BLaER1 treated with 17β-estradiol and CSF1 and Interleukin-3, amounts not matched to agents 10 nM and 100 nM (cell line): ENCODE data around the gene CLCN5.

ENCODE experiments used
- H3K27ac ChIP-seq, 11 experiments: shearing (Covaris generic); formaldehyde crosslinking; 2 replicates each; pipeline ENCODE4 v1.8.1; 2022
- H3K27me3 ChIP-seq, 11 experiments: shearing (Covaris generic); formaldehyde crosslinking; 2 replicates each; pipeline ENCODE4 v1.8.1; 2022
- H3K36me3 ChIP-seq, 11 experiments: shearing (Covaris generic); formaldehyde crosslinking; 2 replicates each; pipeline ENCODE4 v1.8.1; 2022
- H3K4me1 ChIP-seq, 10 experiments: shearing (Covaris generic); formaldehyde crosslinking; 2 replicates each; pipeline ENCODE4 v1.8.1; 2022
- H3K4me2 ChIP-seq, 11 experiments: shearing (Covaris generic); formaldehyde crosslinking; 2 replicates each; pipeline ENCODE4 v1.8.1; 2022
- H3K4me3 ChIP-seq, 10 experiments: shearing (Covaris generic); formaldehyde crosslinking; 2 replicates each; pipeline ENCODE4 v1.8.1; 2022
- H3K9ac ChIP-seq, 11 experiments: shearing (Covaris generic); formaldehyde crosslinking; 2 replicates each; pipeline ENCODE4 v1.8.1; 2022
- H3K9me3 ChIP-seq, 11 experiments: shearing (Covaris generic); formaldehyde crosslinking; replicated peaks in 1 of 11; 2 replicates each; pipeline ENCODE4 v1.8.1; 2022
- H4K20me1 ChIP-seq, 11 experiments: shearing (Covaris generic); formaldehyde crosslinking; 2 replicates each; pipeline ENCODE4 v1.8.1; 2022
- Cebpa-rat ChIP-seq, 11 experiments: shearing (Covaris generic); IDR thresholded peaks; 2 replicates each; pipeline ENCODE4 v1.8.1; 2022

Gene CLCN5

GRCh38 chrX:49915361-49916222 is 6.8 kb upstream of the CLCN5 start:
- Histone ChIP-seq H3K9me3 (no peaks in the 10 kb centered on the region), H3K27me3 (peaks cover 58 to 95% (median 86%) of the 10 kb centered on the region in 11 experiments), H3K9ac (no peak overlapping the region), H3K4me3 (no peak overlapping the region), H4K20me1 (peaks cover 0 to 4% (median 0%) of the 10 kb centered on the region in 11 experiments; a peak in 2 of 22 replicates), H3K36me3 (no peaks in the 10 kb centered on the region), H3K4me2 (no peak overlapping the region), H3K27ac (no peak overlapping the region), H3K4me1 (peaks cover 0 to 3% (median under 1%) of the 10 kb centered on the region in 10 experiments; a peak in 6 of 20 replicates)
- TF ChIP-seq Cebpa-rat (IDR thresholded peaks at IDR 0.05): no peak

GRCh38 chrX:49919617-49920016 is 2.8 kb upstream of the CLCN5 start:
- peaks cover 0 to 7% (median 0%) of the 10 kb centered on the region in 11 experiments; a peak in 3 of 22 replicates for H4K20me1 ChIP-seq
- peaks cover 55 to 95% (median 86%) of the 10 kb centered on the region in 11 experiments for H3K27me3 ChIP-seq
- TF ChIP-seq Cebpa-rat (IDR thresholded peaks at IDR 0.05): no peak
- peaks cover 0 to 17% (median 2%) of the 10 kb centered on the region in 10 experiments; a peak in 5 of 20 replicates for H3K4me1 ChIP-seq
- no peaks in the 10 kb centered on the region for H3K36me3 ChIP-seq
- H3K4me3 ChIP-seq: no peak overlapping the region
- no peaks in the 10 kb centered on the region for H3K9me3 ChIP-seq
- no peak overlapping the region for H3K9ac ChIP-seq
- H3K27ac ChIP-seq: no peak overlapping the region
- H3K4me2 ChIP-seq: no peak overlapping the region

- Histone ChIP-seq H3K9ac (no peak overlapping the region), H3K9me3 (no peaks in the 10 kb centered on the region), H3K27ac (no peak overlapping the region), H3K4me2 (no peak overlapping the region), H3K27me3 (peaks cover 62 to 95% (median 89%) of the 10 kb centered on the region in 11 experiments), H3K36me3 (peaks cover 0 to 10% (median 0%) of the 10 kb centered on the region in 11 experiments; a peak in 1 of 22 replicates), H3K4me3 (no peak overlapping the region), H4K20me1 (peaks cover 0 to 10% (median 0%) of the 10 kb centered on the region in 11 experiments; a peak in 3 of 22 replicates), H3K4me1 (peaks cover 0 to 29% (median 2%) of the 10 kb centered on the region in 10 experiments; a peak in 5 of 20 replicates)
- no peak for TF ChIP-seq Cebpa-rat (IDR thresholded peaks at IDR 0.05)
Observed at GRCh38 chrX:49921109-49921508, 1.3 kb upstream of the CLCN5 start.

GRCh38 chrX:49925176-49925575 is 2.8 kb downstream of the CLCN5 start:
- H3K36me3 ChIP-seq: peaks cover 0 to 10% (median 0%) of the 10 kb centered on the region in 11 experiments; a peak in 2 of 22 replicates
- no peaks in the 10 kb centered on the region for H3K9me3 ChIP-seq
- no peak overlapping the region for H3K4me3 ChIP-seq
- H4K20me1 ChIP-seq: peaks cover 0 to 10% (median 0%) of the 10 kb centered on the region in 11 experiments; a peak in 4 of 22 replicates
- peaks cover 0 to 38% (median 2%) of the 10 kb centered on the region in 10 experiments; a peak in 5 of 20 replicates for H3K4me1 ChIP-seq
- peak overlapping the region in 3 of 11 experiments; percentile 76 to 85 (median 81); a peak in 4 of 22 replicates for H3K4me2 ChIP-seq
- H3K27ac ChIP-seq: no peak overlapping the region
- TF ChIP-seq Cebpa-rat (IDR thresholded peaks at IDR 0.05): no peak
- no peak overlapping the region for H3K9ac ChIP-seq
- peaks cover 83 to 100% (median 95%) of the 10 kb centered on the region in 11 experiments for H3K27me3 ChIP-seq

- no peak for TF ChIP-seq Cebpa-rat (IDR thresholded peaks at IDR 0.05)
- peaks cover 0 to 10% (median 0%) of the 10 kb centered on the region in 11 experiments; a peak in 4 of 22 replicates for H4K20me1 ChIP-seq
- H3K4me1 ChIP-seq: peaks cover 0 to 52% (median 10%) of the 10 kb centered on the region in 10 experiments; a peak in 10 of 20 replicates
- no peak overlapping the region for H3K4me2 ChIP-seq
- H3K9me3 ChIP-seq: no peaks in the 10 kb centered on the region
- H3K9ac ChIP-seq: no peak overlapping the region
- H3K4me3 ChIP-seq: no peak overlapping the region
- H3K27ac ChIP-seq: no peak overlapping the region
- H3K36me3 ChIP-seq: peaks cover 0 to 15% (median 0%) of the 10 kb centered on the region in 11 experiments; a peak in 2 of 22 replicates
- peaks cover 85 to 100% (median 95%) of the 10 kb centered on the region in 11 experiments for H3K27me3 ChIP-seq
Observed at GRCh38 chrX:49930039-49930438, 7.6 kb downstream of the CLCN5 start.

- Histone ChIP-seq H4K20me1 (peaks cover 0 to 7% (median 0%) of the 10 kb centered on the region in 11 experiments; a peak in 2 of 22 replicates), H3K27me3 (peaks cover 84 to 98% (median 93%) of the 10 kb centered on the region in 11 experiments), H3K9me3 (peaks cover 0 to 3% (median 1%) of the 10 kb centered on the region in 11 experiments; a peak in 8 of 22 replicates), H3K4me2 (peak overlapping the region in 3 of 11 experiments; percentile 31 to 71 (median 42); a peak in 5 of 22 replicates), H3K4me1 (peaks cover 0 to 39% (median 10%) of the 10 kb centered on the region in 10 experiments; a peak in 10 of 20 replicates), H3K27ac (no peak overlapping the region), H3K4me3 (no peak overlapping the region), H3K36me3 (peaks cover 0 to 6% (median 0%) of the 10 kb centered on the region in 11 experiments; a peak in 2 of 22 replicates), H3K9ac (0 out of 22 replicates have a peak overlapping the region, but pooled peaks of 1 of the 11 experiments have one; percentile 10)
- TF ChIP-seq Cebpa-rat (IDR thresholded peaks at IDR 0.05): no peak
Observed at GRCh38 chrX:49932791-49933190, 10.4 kb downstream of the CLCN5 start.

GRCh38 chrX:49934148-49934547 is 11.8 kb downstream of the CLCN5 start:
- no peak for TF ChIP-seq Cebpa-rat (IDR thresholded peaks at IDR 0.05)
- Histone ChIP-seq H3K36me3 (peaks cover 0 to 6% (median 0%) of the 10 kb centered on the region in 11 experiments; a peak in 1 of 22 replicates), H4K20me1 (peaks cover 0 to 7% (median 0%) of the 10 kb centered on the region in 11 experiments; a peak in 2 of 22 replicates), H3K27ac (peak overlapping the region in 3 of 11 experiments; percentile 38 to 41 (median 40); a peak in 4 of 22 replicates), H3K4me2 (peak overlapping the region in 6 of 11 experiments; percentile 36 to 72 (median 48); a peak in 11 of 22 replicates), H3K9ac (0 out of 22 replicates have a peak overlapping the region, but pooled peaks of 1 of the 11 experiments have one; percentile 0), H3K4me1 (peaks cover 0 to 39% (median 10%) of the 10 kb centered on the region in 10 experiments; a peak in 10 of 20 replicates), H3K4me3 (0 out of 20 replicates have a peak overlapping the region, but pooled peaks of 1 of the 10 experiments have one; percentile 2), H3K27me3 (peaks cover 78 to 89% (median 84%) of the 10 kb centered on the region in 11 experiments), H3K9me3 (peaks cover 0 to 7% (median 4%) of the 10 kb centered on the region in 11 experiments; a peak in 8 of 22 replicates)

- Histone ChIP-seq H3K9ac (no peak overlapping the region), H3K27ac (no peak overlapping the region), H3K4me3 (no peak overlapping the region)
Observed at GRCh38 chrX:49934729-49935128, 12.3 kb downstream of the CLCN5 start.

More at GRCh38 chrX:49934729-49935128, 12.3 kb downstream of the CLCN5 start:
- Histone ChIP-seq H3K4me2 (peak overlapping the region in 5 of 11 experiments; percentile 41 to 72 (median 50); a peak in 8 of 22 replicates), H3K4me1 (peaks cover 0 to 39% (median 10%) of the 10 kb centered on the region in 10 experiments; a peak in 10 of 20 replicates), H3K27me3 (peaks cover 72 to 83% (median 80%) of the 10 kb centered on the region in 11 experiments), H3K36me3 (peaks cover 0 to 6% (median 0%) of the 10 kb centered on the region in 11 experiments; a peak in 1 of 22 replicates), H3K9me3 (peaks cover 0 to 8% (median 4%) of the 10 kb centered on the region in 11 experiments; a peak in 8 of 22 replicates), H4K20me1 (peaks cover 0 to 7% (median 0%) of the 10 kb centered on the region in 11 experiments; a peak in 2 of 22 replicates)
- TF ChIP-seq Cebpa-rat (IDR thresholded peaks at IDR 0.05): no peak
